HG02642 (cell line): ENCODE data around the gene ARMC7.
A peak's percentile ranks its signal among the peaks of the same experiment; 100 is the strongest.

Source experiments
- ATAC-seq: cut with Tn5 transposase; IDR thresholded peaks from one replicate; pipeline ENCODE4 v1.9.1; 2021; ENCODE audit warnings: mild to moderate bottlenecking; ENCODE audit not compliant: unreplicated experiment, poor library complexity

The ARMC7 gene

GRCh38 chr17:75097865-75098264, 11.9 kb upstream of the ARMC7 start:
- ATAC-seq: no peak

- ATAC-seq: no peak
These were observed 10.9 kb upstream of the ARMC7 start for GRCh38 chr17:75098861-75099260.

DNA sequence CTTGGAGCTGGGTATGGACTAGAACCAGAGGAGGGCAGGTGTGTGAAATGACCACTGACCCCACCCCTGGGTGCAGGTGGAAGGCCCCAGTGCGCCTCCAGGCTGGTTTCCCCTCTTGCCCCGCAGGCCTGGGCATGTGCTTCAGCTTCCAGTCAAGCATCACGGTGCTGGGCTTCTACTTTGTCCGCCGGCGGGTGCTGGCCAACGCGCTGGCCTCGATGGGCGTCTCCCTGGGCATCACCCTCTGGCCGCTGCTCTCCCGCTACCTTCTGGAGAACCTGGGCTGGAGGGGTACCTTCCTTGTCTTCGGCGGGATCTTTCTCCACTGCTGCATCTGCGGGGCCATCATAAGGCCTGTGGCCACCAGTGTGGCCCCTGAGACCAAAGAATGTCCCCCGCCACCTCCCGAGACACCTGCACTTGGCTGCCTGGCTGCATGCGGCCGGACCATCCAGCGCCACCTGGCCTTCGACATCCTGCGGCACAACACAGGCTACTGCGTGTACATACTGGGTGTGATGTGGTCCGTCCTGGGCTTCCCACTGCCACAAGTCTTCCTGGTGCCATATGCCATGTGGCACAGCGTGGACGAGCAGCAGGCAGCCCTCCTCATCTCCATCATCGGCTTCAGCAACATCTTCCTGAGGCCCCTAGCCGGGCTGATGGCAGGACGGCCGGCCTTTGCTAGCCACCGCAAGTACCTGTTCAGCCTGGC, 9.7 kb upstream of the ARMC7 start:
- ATAC-seq: no peak

DNA sequence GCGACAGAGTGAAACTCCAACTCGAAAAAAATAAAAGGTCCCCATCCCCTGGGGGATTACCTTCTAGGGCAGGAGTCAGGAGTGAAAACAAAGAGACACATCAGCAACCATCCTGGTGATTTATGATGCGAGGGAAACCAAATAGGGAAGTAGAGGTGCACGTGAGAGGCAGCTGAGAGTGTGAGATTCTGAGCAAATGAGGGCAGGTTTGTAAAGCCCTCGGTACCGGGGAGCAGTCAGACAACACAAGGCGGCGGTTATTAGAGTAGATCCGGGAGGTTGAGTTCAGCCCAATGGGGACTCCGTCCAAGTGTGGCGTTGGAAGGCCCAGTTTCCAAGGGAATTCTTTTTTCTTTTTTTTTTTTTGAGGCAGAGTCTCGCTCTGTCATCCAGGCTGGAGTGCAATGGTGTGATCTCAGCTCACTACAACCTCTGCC, 7.4 kb upstream of the ARMC7 start:
- ATAC-seq: peak; percentile 40

DNA sequence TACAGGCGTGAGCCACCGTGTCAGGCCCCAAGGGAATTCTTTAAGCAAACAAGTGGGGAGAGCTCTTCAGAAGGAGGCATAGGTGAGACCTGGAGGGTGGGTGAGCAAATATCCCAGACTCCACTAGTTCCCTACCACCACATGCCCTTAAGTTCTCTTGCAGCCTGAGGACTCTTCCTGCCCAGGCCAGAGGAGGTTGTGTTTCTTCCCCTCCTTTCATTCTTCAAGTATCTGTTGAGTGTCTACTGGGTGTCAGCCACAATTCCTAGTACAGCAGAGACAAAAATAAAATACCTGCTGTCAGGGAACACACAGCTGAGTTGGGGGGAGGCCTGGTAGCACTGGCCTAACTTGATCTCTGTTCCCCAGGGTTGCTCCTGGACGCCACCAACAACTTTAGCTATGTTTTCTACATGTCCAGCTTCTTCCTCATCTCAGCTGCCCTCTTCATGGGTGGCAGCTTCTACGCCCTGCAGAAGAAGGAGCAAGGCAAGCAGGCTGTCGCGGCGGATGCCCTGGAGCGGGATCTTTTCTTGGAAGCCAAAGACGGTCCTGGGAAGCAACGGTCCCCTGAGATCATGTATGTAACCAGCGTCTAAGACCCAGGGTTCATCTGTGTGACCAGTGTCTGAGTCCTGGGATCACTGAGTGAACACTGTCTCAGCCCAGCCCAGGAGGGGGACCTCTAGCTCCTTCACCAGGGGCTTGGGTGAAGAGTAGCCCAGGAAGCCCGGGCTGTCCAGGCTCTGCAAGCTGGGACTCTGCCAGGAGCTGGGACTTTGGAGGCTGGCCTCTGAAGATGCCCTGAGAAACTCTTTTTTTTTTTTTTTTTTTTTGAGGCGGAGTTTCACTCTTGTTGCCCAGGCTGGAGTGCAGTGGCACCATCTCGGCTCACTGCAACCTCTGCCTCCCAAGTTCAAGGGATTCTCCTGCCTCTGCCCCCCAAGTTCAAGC, 5.9 kb upstream of the ARMC7 start:
- ATAC-seq: no peak

DNA sequence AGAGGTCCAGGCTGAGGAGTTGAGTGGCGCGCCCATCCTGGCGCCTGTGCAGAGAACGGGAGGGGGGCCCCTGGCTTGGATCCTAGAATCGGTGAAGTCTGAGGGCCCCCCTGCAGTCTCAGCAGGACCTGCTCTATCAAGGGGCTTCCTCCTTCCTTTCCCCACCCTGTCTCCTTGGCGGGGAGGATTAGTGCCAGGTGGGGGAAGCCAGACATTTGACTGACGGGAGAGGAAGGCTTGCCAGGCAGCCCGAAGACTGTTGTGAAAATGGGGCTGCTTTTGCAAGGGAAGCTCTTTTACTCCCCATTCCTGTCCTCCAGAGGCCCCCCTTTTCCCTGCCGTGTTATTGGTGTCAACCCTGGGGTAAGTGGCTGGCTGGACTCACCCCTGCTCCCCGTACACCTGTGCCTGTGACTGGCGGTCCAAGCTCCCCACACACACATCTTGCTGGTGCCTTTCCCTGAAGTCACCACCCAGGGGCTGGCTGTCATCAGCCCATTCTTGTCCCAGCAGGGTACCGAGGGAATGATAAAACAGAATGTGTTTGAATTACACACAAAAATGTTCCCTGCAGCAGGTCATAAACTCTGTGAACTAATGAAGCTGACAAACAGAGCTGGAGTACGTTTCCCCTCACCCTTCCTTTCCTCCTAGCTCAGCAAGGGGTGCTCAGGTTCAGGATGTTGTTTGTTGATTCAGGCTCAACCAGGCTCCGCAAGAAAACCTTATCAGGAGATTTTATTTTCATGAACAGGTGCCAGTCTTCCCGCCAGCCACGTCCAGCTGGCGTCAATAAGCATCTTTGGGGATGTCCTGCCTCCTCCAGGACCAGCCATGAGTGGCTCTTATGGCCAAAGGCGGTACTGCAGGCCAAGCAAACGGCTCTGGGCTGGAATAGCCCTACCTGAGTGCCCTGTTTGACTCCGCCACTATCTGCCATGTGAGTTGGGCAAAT, 4.4 kb upstream of the ARMC7 start:
- no peak for ATAC-seq

DNA sequence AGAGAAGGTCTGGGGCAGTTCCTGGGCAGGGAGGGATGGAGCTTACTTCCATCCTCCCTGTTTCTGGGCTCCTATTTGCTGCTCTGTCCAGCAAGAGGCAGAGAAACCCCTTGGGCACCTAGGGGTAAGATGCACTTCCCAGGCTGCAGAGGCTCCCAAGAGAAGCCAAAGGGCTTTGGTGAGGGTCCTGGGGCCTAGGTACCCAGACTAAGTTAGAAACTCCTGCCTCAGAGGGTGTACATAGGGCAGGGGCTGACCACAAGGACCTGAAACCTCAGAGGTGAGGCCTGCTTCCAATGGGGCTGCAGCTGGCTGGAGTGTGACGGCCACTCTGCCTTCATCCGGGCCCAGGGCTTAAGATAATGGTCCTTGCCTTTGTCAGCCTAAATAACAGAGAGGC, 1.6 kb upstream of the ARMC7 start:
- no peak for ATAC-seq

DNA sequence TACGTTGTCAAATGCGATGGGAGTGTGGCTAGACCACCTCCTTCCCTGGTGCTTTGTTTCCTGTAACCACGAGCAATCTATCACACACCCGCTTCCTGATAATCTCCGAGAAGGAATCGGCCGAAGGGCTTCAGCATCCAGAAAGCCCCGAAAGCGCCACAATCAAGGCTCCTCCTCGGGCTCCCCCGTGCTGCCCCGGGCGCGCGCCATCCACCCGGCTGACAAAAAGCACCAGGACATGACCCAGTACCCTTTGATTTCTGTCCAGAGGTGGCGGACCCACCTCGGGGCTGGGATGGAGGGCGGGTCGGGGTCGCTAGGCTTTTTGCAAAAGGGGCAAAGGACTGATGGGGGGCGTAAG, 743 bp upstream of the ARMC7 start:
- no peak for ATAC-seq

- no peak for ATAC-seq
These were observed 617 bp downstream of the ARMC7 start for GRCh38 chr17:75110234-75110937.

- ATAC-seq: no peak
These were observed 2.1 kb downstream of the ARMC7 start for GRCh38 chr17:75111777-75112335.

DNA sequence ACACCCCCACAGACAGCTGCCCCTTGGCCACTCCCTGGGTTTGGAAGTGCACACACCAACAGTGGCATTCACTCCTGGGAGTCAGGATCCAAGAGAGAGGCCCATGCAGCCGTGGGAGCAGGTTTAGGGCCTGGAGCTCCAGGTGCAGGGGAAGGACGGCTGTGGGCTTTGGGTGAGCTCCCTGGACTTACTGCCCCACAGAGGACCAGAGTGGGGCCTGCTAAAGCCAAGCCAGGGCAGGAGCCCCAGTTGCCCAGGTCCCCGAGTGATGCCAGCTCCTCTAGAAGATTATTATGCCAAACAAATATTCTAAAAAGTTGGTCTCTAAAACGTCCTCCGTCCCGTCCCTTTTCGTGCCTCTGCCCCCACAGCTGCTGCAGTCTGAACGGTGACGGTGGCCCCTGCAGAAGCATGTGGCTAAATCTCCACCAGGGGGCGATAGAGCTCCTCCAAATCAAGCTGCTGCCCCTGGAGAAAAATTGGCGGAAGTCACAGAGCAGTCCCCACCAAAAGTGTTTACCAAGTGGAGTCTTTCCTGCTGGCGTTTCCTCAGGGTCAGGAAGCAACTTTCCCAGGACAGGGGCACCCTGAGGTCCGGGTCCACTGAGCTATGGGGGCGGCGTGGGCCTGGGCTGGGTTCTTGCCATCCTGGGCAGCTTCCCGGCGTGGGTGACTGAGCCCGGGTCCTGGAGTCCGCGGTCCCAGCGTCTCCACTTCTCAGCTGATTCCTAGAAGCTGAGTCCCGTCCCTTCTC, 4.2 kb downstream of the ARMC7 start:
- ATAC-seq: peak; percentile 60

DNA sequence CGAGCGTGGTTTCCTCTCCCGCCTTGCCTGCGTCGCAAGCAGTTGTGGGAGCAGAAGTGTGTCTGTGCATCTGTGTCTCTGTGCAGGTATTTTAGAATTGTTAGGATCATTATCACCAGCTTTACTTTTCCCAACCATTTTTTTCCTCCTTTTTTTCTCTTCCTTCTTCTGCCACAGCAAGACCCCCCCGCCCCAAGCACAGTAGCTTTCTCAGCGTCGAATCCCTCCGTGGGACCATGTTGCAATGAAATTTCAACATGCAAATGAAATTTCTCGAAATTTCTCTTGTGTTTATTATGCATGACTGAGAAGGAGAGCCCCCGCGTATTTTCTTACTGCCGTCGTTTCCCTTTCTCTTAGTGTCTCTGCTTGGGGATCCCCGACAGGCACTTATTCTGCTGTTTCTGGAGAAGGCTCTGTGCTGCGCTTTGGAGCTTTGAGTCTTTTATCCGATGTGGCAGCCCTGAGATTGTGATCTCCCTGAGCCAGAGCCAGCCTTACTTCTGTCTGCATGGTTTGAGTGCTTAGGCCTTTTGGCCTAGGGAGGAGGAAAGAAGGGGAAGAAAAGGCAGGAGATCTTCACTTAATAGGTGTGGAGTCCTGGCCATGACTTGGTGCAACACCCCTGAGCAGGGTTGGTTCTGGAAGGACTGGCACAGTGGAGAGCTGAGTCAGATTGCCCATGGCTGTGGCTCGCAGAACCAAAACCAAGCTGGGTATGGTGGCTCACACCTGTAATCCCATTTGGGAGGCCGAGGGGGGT, 5.0 kb downstream of the ARMC7 start:
- ATAC-seq: no peak

DNA sequence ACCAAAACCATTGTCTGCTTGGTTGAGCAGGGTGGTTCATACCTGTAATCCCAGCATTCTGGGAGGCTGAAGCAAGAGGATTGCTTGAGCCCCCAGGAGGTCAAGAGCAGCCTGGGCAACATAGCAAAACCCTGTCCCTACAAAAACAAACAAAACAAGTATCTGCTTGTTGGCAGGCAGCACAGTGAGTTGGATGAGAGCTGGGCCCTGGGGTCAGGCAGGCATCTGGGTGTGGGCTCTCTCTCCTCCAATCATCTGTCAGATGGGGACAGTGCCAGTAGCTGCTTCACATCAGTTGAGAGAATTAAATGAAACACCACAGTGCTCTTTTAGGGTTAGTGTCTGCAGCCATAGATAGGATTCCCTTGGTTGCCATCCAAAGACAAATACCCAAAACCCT, 5.8 kb downstream of the ARMC7 start:
- no peak for ATAC-seq

DNA sequence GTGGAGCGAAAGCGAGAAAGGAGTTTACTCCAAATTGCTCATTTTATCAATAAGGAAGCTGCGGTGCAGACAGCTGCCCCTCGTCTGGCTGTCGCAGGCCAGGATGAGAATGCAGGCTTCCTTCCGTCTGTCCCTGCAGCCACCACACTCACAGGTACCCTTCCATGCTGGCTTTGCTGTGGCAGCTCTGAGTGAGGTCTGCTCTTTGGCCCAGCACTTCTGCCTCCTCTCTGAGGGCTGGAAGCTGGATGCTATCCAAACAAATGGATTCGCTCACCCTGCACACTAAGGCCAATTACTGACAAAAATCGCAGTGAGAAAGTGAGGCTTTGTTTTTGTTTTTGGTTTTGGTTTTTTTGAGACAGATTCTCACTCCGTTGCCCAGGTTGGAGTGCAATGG, 7.0 kb downstream of the ARMC7 start:
- no peak for ATAC-seq

DNA sequence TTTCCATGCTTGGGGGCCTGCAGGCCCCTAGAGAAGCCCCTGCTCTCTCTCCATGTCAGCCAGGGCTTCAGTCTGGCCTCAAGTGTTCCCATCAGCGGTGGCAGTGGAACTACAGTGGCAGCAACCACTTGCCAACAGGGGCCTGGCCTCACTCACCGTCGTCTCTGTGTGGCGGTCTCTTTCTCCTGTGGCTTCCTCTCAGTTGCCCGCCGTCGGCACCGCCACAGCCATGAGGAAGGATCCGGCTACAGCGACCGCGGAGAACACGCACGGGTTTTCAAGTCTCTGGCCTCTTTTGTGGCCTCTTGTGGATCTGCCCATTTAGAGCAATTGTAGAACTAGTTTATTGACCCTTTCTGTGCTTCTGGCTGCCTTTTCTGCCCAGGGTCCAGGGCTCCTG, 8.5 kb downstream of the ARMC7 start:
- no peak for ATAC-seq

DNA sequence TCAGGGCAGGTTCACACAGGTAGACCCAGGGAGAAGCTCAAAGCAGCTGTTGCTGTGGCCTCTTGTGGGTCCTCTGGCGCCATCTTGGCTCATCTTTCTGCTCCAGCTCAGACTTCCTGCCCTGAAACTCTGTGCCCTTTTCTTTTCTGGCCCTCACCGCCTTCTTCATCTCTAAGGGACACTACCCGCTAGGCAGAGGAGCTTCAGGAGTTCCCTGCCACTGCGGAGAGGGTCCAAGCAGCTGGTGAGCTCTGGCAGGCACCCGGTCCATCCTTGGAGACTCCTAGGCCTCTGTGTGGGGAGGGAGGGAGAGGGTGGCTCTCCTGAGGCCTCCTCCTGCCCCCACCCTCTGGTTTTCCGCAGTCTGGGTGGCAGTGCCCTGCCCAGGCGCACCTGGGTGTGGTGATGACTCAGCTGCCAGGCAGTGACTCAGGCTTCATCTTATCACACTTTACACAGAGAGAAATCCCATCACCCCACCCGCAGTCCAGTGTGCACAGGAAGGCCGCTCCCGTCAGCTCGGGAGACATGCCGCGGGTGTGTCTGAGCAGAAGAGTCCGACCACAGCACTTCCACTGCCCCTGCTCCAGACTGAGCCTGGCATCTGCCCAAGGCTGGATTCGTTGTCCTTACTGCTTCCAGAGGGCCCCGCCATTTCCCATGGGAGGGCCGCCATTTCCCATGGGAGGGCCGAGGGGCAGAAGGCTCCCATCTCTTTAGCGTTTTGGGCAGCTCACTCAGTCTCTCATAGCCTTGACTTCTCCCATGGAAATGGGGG, 14.5 kb downstream of the ARMC7 start:
- ATAC-seq: no peak

DNA sequence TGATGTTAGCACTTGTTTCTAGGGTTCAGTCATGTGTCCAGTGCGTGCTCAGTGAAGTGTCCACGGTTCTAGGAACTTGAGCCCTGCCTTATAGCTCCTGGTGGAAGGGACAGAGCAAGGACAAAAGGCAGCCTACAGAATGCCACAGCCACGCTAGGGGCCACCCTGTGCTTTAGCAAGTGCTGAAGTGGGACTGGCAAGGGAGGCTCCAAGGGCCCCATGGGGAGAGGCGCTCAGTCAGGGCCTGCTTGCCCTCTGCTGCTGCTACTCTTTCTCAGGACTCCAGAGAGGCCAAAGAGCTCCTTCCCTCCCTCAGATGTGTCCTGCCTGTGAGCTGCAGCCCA, 15.0 kb downstream of the ARMC7 start:
- ATAC-seq: no peak

DNA sequence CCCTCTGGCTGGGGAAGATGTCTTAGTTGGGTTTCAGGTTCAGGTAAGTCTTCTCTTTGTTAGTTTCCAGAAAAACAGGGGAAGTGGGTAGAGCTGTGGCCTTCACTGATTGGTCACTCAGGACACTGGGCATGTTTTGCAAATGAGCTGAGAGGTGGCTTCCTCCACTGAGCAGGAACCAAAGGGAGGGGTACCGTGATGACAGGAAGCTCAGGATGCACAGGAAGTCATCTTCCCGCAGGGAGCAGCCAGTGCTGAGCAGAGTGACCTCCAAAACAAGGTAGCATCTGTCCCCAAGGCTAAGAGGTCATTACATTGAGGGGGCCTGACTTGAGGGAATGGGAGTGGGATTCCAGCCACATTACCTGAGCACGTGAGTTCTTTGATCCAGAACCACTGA, 16.2 kb downstream of the ARMC7 start:
- ATAC-seq: no peak
